GM23338 (cell line): Measurements from ENCODE around the gene RAD51B. TPM values are rescaled to one million over a fixed set of nuclear protein-coding genes. Genes with fewer than 3 reads are reported as not detected.
A peak's percentile ranks its signal among the peaks of the same experiment; 100 is the strongest.

Experiments
- ATAC-seq: fragments of 200-7000 bp; cut with Tn5 transposase; 3 replicates; pipeline ENCODE4 v1.9.1; 2020
- DNase-seq: peaks from one replicate; pipeline ENCODE4 v3.0.0-alpha.2; 2015; ENCODE audit warnings: low spot score
- H2AFZ ChIP-seq: fragments of 200-600 bp; sonication (generic); 2 replicates; pipeline ENCODE4 v1.8.0; 2016; ENCODE audit warnings: antibody characterized with exemption, mild to moderate bottlenecking, moderate library complexity
- H3F3A ChIP-seq: fragments of 200-600 bp; sonication (generic); replicated peaks from 2 replicates; pipeline ENCODE4 v1.8.0; 2017; ENCODE audit warnings: antibody characterized with exemption, mixed run types, low read depth
- H3K27ac ChIP-seq: fragments of 200-600 bp; sonication (generic); 2 replicates; pipeline ENCODE4 v1.6.1; 2016; ENCODE audit warnings: low read depth
- H3K27me3 ChIP-seq: fragments of 200-600 bp; sonication (generic); 2 replicates; pipeline ENCODE4 v1.8.0; 2016; ENCODE audit warnings: mild to moderate bottlenecking, mixed run types, moderate library complexity; ENCODE audit not compliant: insufficient read depth
- H3K36me3 ChIP-seq: fragments of 200-600 bp; sonication (generic); 2 replicates; pipeline ENCODE4 v1.8.0; 2016; ENCODE audit warnings: mild to moderate bottlenecking; ENCODE audit not compliant: insufficient read depth
- H3K4me1 ChIP-seq: fragments of 200-600 bp; sonication (generic); 2 replicates; pipeline ENCODE4 v1.8.0; 2016; ENCODE audit warnings: mild to moderate bottlenecking, moderate library complexity; ENCODE audit not compliant: insufficient read depth
- H3K4me2 ChIP-seq: fragments of 200-600 bp; sonication (generic); 2 replicates; pipeline ENCODE4 v1.7.1; 2017; ENCODE audit warnings: mixed run types
- H3K4me3 ChIP-seq: fragments of 200-600 bp; sonication (generic); 2 replicates; pipeline ENCODE4 v1.6.1; 2016; ENCODE audit warnings: mixed run types
- H3K79me2 ChIP-seq: fragments of 200-600 bp; sonication (generic); replicated peaks from 2 replicates; pipeline ENCODE4 v1.8.0; 2017; ENCODE audit warnings: mild to moderate bottlenecking; ENCODE audit not compliant: insufficient read depth
- H3K9me2 ChIP-seq: fragments of 200-600 bp; sonication (generic); 2 replicates; pipeline ENCODE4 v1.8.0; 2017; ENCODE audit not compliant: insufficient read depth
- H4K20me1 ChIP-seq: fragments of 200-600 bp; sonication (generic); replicated peaks from 2 replicates; pipeline ENCODE4 v1.8.0; 2017; ENCODE audit warnings: mild to moderate bottlenecking; ENCODE audit not compliant: insufficient read depth
- H3K27ac Mint-ChIP-seq: 2 replicates; pipeline ENCODE4 v1.8.0; 2020; ENCODE audit warnings: inconsistent platforms, mild to moderate bottlenecking, moderate library complexity, mixed read lengths
- H3K27me3 Mint-ChIP-seq: 3 replicates; pipeline ENCODE4 v1.8.0; 2022; ENCODE audit warnings: low read depth, mild to moderate bottlenecking, moderate library complexity, mixed read lengths, inconsistent platforms; ENCODE audit not compliant: insufficient read depth, poor library complexity
- H3K36me3 Mint-ChIP-seq: 3 replicates; pipeline ENCODE4 v1.8.0; 2021; ENCODE audit warnings: low read depth, mild to moderate bottlenecking, inconsistent platforms, moderate library complexity, mixed read lengths
- H3K4me1 Mint-ChIP-seq: 3 replicates; pipeline ENCODE4 v1.8.0; 2020; ENCODE audit warnings: mild to moderate bottlenecking, inconsistent platforms, mixed read lengths
- H3K4me3 Mint-ChIP-seq: 3 replicates; pipeline ENCODE4 v1.8.0; 2021; ENCODE audit warnings: moderate library complexity, mild to moderate bottlenecking, inconsistent platforms, mixed read lengths
- H3K9me3 Mint-ChIP-seq: 3 replicates; pipeline ENCODE4 v1.8.0; 2020; ENCODE audit warnings: moderate library complexity, mild to moderate bottlenecking, inconsistent platforms, mixed read lengths
- CTCF ChIP-seq, 2 experiments: fragments of 200-600 bp in 1 of 2; sonication (generic) in 1 of 2; conservative IDR thresholded peaks; 2 replicates each; pipeline versions ENCODE4 v1.5.1 to v1.6.1; 2016 to 2017; ENCODE audit warnings: antibody characterized with exemption in 2 of 2, low read depth in 2 of 2, mild to moderate bottlenecking in 2 of 2, moderate library complexity in 1 of 2
- EZH2 ChIP-seq: fragments of 200-600 bp; sonication (generic); IDR thresholded peaks from one replicate; pipeline ENCODE4 v1.8.0; 2017; ENCODE audit warnings: antibody characterized with exemption, mild to moderate bottlenecking, low read depth; ENCODE audit not compliant: unreplicated experiment
- JUNB ChIP-seq: IDR thresholded peaks from one replicate; pipeline ENCODE4 v1.6.1; 2016; ENCODE audit warnings: antibody characterized with exemption; ENCODE audit not compliant: unreplicated experiment
- NANOG ChIP-seq: IDR thresholded peaks from 2 replicates; pipeline ENCODE4 v1.6.1; 2016; ENCODE audit warnings: antibody characterized with exemption, borderline replicate concordance
- POLR2AphosphoS5 ChIP-seq: IDR thresholded peaks from 2 replicates; pipeline ENCODE4 v1.6.1; 2016; ENCODE audit warnings: antibody characterized with exemption, low read depth
- STAT1 ChIP-seq: IDR thresholded peaks from one replicate; pipeline ENCODE4 v1.6.1; 2016; ENCODE audit warnings: antibody characterized with exemption; ENCODE audit not compliant: unreplicated experiment
- polyA plus RNA-seq: library from polyadenylated mRNA; unstranded; fragments of >200 nt; fragmentation: Nextera tagmentation; extraction: Ambion mirVana; gene quantifications from 2 replicates; pipeline ENCODE4 v1.2.1, GENCODE V29; 2016
- total RNA-seq: library from RNA; depleted of rRNA; stranded (reverse); fragments of >200 nt; shearing (Covaris generic); gene quantifications from 2 replicates; pipeline ENCODE4 v1.2.3, GENCODE V29; 2014
- TF ChIP-seq, protein P1 (sequence below): IDR thresholded peaks from 2 replicates; pipeline ENCODE4 v1.6.1; 2016; ENCODE audit warnings: antibody characterized with exemption
- TF ChIP-seq, protein P2 (sequence below): IDR thresholded peaks from one replicate; pipeline ENCODE4 v1.6.1; 2018; ENCODE audit warnings: antibody characterized with exemption; ENCODE audit not compliant: unreplicated experiment

RAD51B gene
- total and polyA plus RNA-seq, 2 experiments from 2014 or later, result 15.7 to 29.1 TPM

DNA sequence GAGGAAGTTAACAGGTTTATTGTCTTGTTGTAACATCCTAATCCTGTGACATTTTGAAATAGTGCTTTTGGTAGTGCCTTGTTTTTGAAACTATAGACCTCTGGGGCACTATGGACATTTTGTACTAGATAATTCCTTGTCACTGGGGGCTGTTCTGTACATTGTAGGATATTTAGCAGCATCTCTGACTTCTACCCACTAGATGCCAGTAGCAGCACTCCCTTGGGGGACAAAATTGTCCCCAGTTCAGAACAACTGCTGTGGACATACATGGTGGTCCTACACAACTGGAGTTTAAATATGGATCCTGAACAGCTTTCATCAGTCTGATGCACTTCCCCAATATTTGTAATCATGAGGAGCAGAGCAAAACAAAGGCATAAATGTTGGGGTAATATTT lies 264.7 kb downstream of the RAD51B start:
- DNase-seq, result no peak
- no peak overlapping the region for H3K4me3 Mint-ChIP-seq
- Histone ChIP-seq H3K27ac (no peak overlapping the region), H3K4me3 (no peak overlapping the region), H3K4me2 (no peak overlapping the region), H3K27me3 (no peaks in the 10 kb centered on the region), H3K79me2 (no peaks in the 10 kb centered on the region), H3K9me2 (no peaks in the 10 kb centered on the region), H4K20me1 (no peaks in the 10 kb centered on the region), H3K4me1 (peaks cover 34% of the 10 kb centered on the region), H3K36me3 (no peaks in the 10 kb centered on the region), H3F3A (no peaks in the 10 kb centered on the region), H2AFZ (no peak overlapping the region)
- H3K27me3 Mint-ChIP-seq, result peaks cover 5% of the 10 kb centered on the region
- peaks cover 40% of the 10 kb centered on the region for H3K4me1 Mint-ChIP-seq
- H3K27ac Mint-ChIP-seq, result no peak overlapping the region
- TF ChIP-seq EZH2 (no peak), CTCF (conservative IDR thresholded peaks at IDR 0.05; ENCODE audit: low read depth in 2 of 2) (peak; percentile 37 to 62; a peak in 3 of 4 replicates), JUNB (no peak), STAT1 (no peak), NANOG (no peak), POLR2AphosphoS5 (no peak)
- TF ChIP-seq, protein P1, sequence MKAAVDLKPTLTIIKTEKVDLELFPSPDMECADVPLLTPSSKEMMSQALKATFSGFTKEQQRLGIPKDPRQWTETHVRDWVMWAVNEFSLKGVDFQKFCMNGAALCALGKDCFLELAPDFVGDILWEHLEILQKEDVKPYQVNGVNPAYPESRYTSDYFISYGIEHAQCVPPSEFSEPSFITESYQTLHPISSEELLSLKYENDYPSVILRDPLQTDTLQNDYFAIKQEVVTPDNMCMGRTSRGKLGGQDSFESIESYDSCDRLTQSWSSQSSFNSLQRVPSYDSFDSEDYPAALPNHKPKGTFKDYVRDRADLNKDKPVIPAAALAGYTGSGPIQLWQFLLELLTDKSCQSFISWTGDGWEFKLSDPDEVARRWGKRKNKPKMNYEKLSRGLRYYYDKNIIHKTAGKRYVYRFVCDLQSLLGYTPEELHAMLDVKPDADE, result no peak
- TF ChIP-seq, protein P2, sequence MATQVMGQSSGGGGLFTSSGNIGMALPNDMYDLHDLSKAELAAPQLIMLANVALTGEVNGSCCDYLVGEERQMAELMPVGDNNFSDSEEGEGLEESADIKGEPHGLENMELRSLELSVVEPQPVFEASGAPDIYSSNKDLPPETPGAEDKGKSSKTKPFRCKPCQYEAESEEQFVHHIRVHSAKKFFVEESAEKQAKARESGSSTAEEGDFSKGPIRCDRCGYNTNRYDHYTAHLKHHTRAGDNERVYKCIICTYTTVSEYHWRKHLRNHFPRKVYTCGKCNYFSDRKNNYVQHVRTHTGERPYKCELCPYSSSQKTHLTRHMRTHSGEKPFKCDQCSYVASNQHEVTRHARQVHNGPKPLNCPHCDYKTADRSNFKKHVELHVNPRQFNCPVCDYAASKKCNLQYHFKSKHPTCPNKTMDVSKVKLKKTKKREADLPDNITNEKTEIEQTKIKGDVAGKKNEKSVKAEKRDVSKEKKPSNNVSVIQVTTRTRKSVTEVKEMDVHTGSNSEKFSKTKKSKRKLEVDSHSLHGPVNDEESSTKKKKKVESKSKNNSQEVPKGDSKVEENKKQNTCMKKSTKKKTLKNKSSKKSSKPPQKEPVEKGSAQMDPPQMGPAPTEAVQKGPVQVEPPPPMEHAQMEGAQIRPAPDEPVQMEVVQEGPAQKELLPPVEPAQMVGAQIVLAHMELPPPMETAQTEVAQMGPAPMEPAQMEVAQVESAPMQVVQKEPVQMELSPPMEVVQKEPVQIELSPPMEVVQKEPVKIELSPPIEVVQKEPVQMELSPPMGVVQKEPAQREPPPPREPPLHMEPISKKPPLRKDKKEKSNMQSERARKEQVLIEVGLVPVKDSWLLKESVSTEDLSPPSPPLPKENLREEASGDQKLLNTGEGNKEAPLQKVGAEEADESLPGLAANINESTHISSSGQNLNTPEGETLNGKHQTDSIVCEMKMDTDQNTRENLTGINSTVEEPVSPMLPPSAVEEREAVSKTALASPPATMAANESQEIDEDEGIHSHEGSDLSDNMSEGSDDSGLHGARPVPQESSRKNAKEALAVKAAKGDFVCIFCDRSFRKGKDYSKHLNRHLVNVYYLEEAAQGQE, result no peak
- peaks cover 2% of the 10 kb centered on the region; the same call in 2 of the 3 replicates for H3K9me3 Mint-ChIP-seq
- no peak; the same call in 2 of the 3 replicates for ATAC-seq
- no peaks in the 10 kb centered on the region for H3K36me3 Mint-ChIP-seq

DNA sequence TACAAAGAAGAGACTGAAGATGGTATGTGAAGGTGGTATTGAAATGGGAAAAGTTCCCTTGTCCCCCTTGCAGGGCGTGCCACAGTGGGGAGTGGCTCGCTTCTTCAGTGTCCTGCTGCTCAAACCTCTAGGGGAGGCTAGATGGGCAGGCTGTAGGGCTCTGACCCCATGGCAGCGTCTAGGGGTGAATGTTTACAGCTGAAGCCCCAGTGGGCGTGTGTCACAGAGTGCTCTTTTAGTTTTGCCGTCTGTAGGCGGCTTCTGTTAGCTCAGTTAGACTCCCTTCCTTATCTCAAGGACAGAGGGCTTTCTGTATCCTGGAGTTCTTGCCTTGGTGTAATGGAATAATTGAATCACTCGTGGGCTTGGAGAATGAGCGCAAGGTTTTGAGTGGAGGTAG lies 266.2 kb downstream of the RAD51B start:
- Histone ChIP-seq H2AFZ (no peak overlapping the region), H3K27me3 (no peaks in the 10 kb centered on the region), H3K4me3 (no peak overlapping the region), H3K4me1 (peaks cover 29% of the 10 kb centered on the region), H3F3A (no peaks in the 10 kb centered on the region), H3K36me3 (no peaks in the 10 kb centered on the region), H3K4me2 (no peak overlapping the region), H3K79me2 (no peaks in the 10 kb centered on the region), H4K20me1 (no peaks in the 10 kb centered on the region), H3K9me2 (no peaks in the 10 kb centered on the region), H3K27ac (no peak overlapping the region)
- peaks cover 5% of the 10 kb centered on the region for H3K27me3 Mint-ChIP-seq
- DNase-seq (no peak), ATAC-seq (peak; percentile 88)
- H3K36me3 Mint-ChIP-seq, result no peaks in the 10 kb centered on the region
- H3K27ac Mint-ChIP-seq, result no peak overlapping the region
- H3K4me1 Mint-ChIP-seq, result peaks cover 28% of the 10 kb centered on the region
- TF ChIP-seq CTCF (conservative IDR thresholded peaks at IDR 0.05; ENCODE audit: low read depth in 2 of 2) (peak in 1 of 2 experiments; percentile 19; a peak in 1 of 4 replicates), JUNB (no peak)
- no peak overlapping the region for H3K4me3 Mint-ChIP-seq
- peaks cover 2% of the 10 kb centered on the region; the same call in 2 of the 3 replicates for H3K9me3 Mint-ChIP-seq
